Measurements from ENCODE around the gene KCNN1.

Gene KCNN1

DNA sequence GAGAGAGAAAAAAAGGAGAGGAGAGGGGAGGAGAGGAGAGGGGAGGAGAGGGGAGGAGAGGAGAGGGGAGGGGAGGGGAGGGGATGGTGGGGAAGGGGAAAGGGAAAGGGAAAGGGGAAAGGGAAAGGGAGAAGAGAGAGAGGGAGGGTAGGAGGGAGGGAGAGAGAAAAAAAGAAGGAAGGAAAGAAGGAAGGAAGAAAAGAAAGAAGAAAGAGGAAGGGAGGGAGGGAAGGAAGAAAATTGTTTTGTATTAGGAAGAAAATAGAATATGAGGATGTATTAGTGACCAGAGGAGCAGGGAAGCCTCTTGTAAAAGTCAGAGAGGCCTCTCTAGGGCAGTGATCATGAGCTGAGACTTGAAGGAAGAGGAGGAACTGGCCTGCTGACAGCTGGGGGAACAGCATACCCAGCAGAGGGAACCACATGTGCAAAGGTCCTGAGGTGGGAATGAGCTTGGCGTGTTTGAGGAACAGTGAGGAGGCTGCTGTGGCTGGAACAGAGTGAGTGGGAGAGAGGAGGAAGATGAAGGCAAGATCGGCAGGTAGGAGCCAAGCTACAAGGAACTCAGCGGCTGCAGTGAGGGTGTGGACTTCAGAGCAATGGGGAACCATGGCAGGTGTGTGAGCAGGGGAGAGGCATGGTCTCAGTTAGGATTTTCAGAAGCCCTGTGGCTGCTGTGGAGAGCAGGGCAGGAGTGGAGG lies 9.6 kb upstream of the KCNN1 start:
- TF ChIP-seq, protein P1, sequence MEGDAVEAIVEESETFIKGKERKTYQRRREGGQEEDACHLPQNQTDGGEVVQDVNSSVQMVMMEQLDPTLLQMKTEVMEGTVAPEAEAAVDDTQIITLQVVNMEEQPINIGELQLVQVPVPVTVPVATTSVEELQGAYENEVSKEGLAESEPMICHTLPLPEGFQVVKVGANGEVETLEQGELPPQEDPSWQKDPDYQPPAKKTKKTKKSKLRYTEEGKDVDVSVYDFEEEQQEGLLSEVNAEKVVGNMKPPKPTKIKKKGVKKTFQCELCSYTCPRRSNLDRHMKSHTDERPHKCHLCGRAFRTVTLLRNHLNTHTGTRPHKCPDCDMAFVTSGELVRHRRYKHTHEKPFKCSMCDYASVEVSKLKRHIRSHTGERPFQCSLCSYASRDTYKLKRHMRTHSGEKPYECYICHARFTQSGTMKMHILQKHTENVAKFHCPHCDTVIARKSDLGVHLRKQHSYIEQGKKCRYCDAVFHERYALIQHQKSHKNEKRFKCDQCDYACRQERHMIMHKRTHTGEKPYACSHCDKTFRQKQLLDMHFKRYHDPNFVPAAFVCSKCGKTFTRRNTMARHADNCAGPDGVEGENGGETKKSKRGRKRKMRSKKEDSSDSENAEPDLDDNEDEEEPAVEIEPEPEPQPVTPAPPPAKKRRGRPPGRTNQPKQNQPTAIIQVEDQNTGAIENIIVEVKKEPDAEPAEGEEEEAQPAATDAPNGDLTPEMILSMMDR (IDR thresholded peaks at IDR 0.05; ENCODE audit: control insufficient read depth, insufficient read depth, low read depth, low read length, missing control alignments), result no peak
- DNase-seq (ENCODE audit: low read depth), result no peak
- no peak overlapping the region for H3K4me3 ChIP-seq (ENCODE audit: control insufficient read depth, low read depth, low read length)

DNA sequence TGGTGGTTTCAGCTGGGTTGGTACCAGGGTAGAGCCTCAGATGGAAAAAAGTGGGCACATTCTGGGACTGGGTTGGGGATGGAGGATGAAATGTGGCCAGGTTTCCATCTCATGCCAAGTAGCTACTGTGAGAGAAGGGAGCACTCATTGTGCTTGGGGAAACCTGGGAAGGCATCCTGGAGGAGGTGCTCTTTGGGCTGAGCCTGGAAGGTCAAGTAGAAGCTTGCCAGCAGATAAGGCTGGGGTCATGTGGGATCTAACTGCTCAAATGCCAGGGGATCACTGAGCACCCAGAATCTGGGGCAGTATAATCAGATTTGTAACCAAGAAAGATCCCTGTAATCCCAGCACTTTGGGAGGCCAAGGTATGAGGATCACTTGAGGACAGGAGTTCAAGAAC lies 9.0 kb upstream of the KCNN1 start:
- H3K4me3 ChIP-seq (ENCODE audit: control insufficient read depth, low read depth, low read length), result no peak overlapping the region
- DNase-seq (ENCODE audit: low read depth), result no peak
- TF ChIP-seq, protein P1 (IDR thresholded peaks at IDR 0.05; ENCODE audit: control insufficient read depth, insufficient read depth, low read depth, low read length, missing control alignments), result no peak

DNA sequence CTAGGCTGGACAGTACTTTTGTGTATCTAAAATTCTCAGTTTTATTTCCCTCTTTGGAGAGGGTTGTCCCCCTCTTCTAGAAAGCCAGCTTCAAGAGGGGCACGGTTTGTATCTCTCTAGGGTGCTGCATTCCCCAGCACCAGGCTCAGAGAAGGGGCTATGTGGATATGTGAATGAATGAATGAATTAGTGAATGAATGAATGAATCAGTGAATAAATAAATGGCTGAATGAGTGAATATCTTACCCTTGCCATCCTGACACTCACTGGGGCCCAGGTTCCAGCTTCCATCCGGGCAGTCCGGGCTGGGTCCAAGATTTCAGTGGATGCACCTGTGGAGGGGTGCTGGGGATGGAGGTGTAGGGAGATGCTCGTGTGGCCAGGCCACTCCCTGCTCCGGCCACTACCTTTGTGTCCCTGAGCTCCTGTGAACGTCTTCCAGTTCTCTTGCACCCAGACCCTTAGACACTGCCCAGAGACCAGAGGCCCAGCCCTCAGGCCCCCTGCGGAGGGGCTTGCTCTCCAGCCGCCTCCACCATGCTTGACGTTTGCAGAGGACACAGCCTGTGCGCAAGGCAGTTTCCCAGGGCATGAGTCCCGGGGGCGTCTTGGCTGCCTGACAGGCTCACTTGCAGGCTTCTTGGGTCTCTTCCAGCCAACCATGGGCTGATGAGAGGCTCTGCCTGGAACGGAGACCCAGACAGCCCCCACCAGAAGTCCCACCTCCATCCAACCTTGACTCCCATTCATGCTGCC lies 2.8 kb upstream of the KCNN1 start:
- no peak for DNase-seq (ENCODE audit: low read depth)
- TF ChIP-seq, protein P1 (IDR thresholded peaks at IDR 0.05; ENCODE audit: control insufficient read depth, insufficient read depth, low read depth, low read length, missing control alignments), result no peak
- no peak overlapping the region for H3K4me3 ChIP-seq (ENCODE audit: control insufficient read depth, low read depth, low read length)

DNA sequence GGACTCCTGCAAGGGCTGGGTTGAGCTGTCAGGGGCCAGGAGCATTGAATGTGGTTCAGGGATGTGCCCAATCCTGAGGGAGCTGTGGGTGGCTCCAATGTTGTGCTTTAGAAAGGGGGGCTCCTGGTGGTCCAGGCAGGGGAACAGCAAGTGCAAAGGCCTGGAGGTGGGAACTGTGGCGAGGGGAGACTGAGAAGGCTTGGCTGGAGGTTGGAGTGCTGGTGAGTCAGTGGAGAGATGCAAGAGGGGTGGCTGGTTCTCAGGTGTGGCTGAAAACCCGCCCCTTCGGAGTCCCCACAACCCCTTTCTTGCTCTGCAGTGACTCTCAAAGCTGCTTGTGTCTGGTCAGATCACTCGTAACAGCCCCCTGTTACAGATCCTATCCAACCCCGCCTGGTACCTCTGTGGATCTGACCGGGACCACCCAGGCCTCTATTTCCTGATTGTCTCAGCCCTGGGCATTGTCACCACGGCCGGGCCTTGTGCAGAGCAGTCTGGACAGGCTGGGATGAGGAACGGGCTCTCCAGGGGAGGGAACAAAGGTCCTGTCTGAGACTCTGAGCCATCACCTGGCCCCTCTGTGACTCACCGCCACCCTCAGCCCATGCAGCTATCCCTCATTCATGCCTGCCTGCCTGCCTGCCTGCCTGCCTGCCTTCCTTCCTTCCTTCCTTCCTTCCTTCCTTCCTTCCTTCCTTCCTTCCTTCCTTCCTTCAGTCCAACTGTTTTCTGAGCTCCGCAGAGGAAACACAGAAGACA lies 1.4 kb upstream of the KCNN1 start:
- DNase-seq (ENCODE audit: low read depth), result no peak
- no peak overlapping the region for H3K4me3 ChIP-seq (ENCODE audit: control insufficient read depth, low read depth, low read length)
- TF ChIP-seq, protein P1 (IDR thresholded peaks at IDR 0.05; ENCODE audit: control insufficient read depth, insufficient read depth, low read depth, low read length, missing control alignments), result no peak

DNA sequence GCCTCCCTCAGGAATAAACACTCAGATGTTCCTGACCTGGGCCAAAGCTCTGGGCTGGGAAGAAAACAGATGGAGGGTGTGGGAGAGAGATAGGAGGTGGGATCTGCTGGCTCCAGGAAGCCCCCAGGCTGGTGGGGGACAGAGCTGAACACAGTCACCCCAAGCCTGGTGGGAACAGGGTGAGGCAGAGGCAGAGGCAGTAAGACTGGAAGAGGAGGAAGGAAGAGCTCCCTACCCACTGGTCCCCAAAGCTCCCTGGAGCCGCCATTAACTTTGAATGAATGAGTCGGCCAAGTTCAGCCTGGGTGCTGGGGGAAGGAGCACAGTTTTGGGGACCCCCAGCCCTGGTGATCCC lies 801 bp upstream of the KCNN1 start:
- H3K4me3 ChIP-seq (ENCODE audit: control insufficient read depth, low read depth, low read length), result no peak overlapping the region
- TF ChIP-seq, protein P1 (IDR thresholded peaks at IDR 0.05; ENCODE audit: control insufficient read depth, insufficient read depth, low read depth, low read length, missing control alignments), result no peak
- no peak for DNase-seq (ENCODE audit: low read depth)

DNA sequence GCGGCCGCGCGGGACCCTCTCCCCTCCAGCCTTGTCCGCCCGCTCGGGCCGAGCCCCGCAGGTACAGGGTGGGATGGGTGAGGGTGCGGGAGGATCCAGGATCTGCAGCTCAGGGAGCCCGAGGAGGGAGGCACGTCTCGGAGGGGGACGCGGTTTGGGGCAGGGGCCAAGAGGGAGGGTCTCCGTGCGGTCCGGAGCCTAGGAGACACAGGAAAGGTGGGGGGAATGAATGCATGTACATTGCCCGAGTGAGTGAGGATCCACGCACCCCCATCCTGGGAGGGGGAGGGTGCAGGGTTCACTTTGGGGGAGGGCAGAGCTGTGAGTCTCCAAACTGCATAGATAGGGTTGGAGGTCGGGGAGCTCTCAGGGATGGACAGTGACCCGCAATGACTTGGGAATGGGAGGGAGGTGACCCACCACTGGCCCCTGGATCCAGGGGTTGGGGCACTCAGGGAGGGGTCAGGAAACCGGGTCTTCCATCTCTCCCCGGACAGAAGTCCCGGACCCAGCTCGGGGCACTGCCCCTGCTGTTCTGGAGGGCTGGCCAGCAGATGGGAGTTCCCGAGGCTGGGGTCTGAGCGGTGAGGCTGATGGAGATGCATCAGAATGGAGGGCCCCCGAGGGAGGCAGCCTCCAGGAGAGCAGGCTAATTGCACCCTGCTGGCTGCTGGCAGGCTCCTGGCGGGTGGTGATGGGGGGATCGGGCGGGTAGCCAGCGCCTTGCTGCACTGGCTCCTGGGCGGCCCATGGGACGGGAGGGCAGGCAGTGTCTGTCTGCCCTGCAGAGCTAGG lies 547 bp downstream of the KCNN1 start:
- no peak for DNase-seq (ENCODE audit: low read depth)
- TF ChIP-seq, protein P1 (IDR thresholded peaks at IDR 0.05; ENCODE audit: control insufficient read depth, insufficient read depth, low read depth, low read length, missing control alignments), result no peak
- H3K4me3 ChIP-seq (ENCODE audit: control insufficient read depth, low read depth, low read length), result no peak overlapping the region

Measured in AG09309 (cell line).